HepG2 (cell line): ENCODE measurements around the gene NAT9. TPM values are rescaled to one million over a fixed set of nuclear protein-coding genes. Genes with fewer than 3 reads are reported as not detected.
A peak's percentile ranks its signal among the peaks of the same experiment; 100 is the strongest.

Experiments
- ATF2 ChIP-seq: sonication (generic); formaldehyde crosslinking; IDR thresholded peaks from 2 replicates; pipeline ENCODE4 v1.4.0; 2020; ENCODE audit warnings: missing genetic modification reagents
- BCLAF1 ChIP-seq: fragments of 450-650 bp; IDR thresholded peaks from 2 replicates; pipeline ENCODE4 v1.6.1; 2017; ENCODE audit warnings: mild to moderate bottlenecking
- BORCS8-MEF2B ChIP-seq: sonication (generic); formaldehyde crosslinking; IDR thresholded peaks from 2 replicates; pipeline ENCODE4 v1.8.0; 2022; ENCODE audit warnings: mild to moderate bottlenecking, missing genetic modification reagents
- ERF ChIP-seq: IDR thresholded peaks from 2 replicates; pipeline ENCODE4 v1.6.1; 2018; ENCODE audit warnings: missing biosample characterization, missing genetic modification reagents
- IKZF5 ChIP-seq: IDR thresholded peaks from 2 replicates; pipeline ENCODE4 v1.6.1; 2018; ENCODE audit warnings: missing genetic modification reagents, mild to moderate bottlenecking, missing compliant biosample characterization
- KDM4B ChIP-seq: sonication (generic); formaldehyde crosslinking; IDR thresholded peaks from 2 replicates; pipeline ENCODE4 v1.4.0; 2020; ENCODE audit warnings: missing genetic modification reagents
- KDM5B ChIP-seq: sonication (generic); formaldehyde crosslinking; IDR thresholded peaks from 2 replicates; pipeline ENCODE4 v1.4.0; 2020; ENCODE audit warnings: missing genetic modification reagents, mild to moderate bottlenecking, borderline replicate concordance
- NCOA5 ChIP-seq: sonication (generic); formaldehyde crosslinking; IDR thresholded peaks from 2 replicates; pipeline ENCODE4 v1.4.0; 2020; ENCODE audit warnings: missing genetic modification reagents
- PAXIP1 ChIP-seq: sonication (generic); formaldehyde crosslinking; conservative IDR thresholded peaks from 2 replicates; pipeline ENCODE4 v1.4.0; 2020; ENCODE audit warnings: mild to moderate bottlenecking, missing genetic modification reagents, moderate library complexity
- POLR2AphosphoS5 ChIP-seq: IDR thresholded peaks from 2 replicates; pipeline ENCODE4 v1.6.1; 2012; ENCODE audit warnings: low read depth, low read length
- PTBP1 ChIP-seq: fragments of 200-400 bp; formaldehyde crosslinking; IDR thresholded peaks from 2 replicates; pipeline ENCODE4 v1.6.1; 2018; ENCODE audit warnings: low read length, low read depth; ENCODE audit not compliant: poor library complexity, severe bottlenecking
- SOX5 ChIP-seq: IDR thresholded peaks from 2 replicates; pipeline ENCODE4 v1.6.1; 2016; ENCODE audit warnings: borderline replicate concordance
- ZFP36 ChIP-seq: fragments of 150-350 bp; IDR thresholded peaks from 2 replicates; pipeline ENCODE4 v1.6.1; 2018; ENCODE audit warnings: borderline replicate concordance, low read length, low read depth; ENCODE audit not compliant: partially characterized antibody
- ZFP37 ChIP-seq: sonication (generic); formaldehyde crosslinking; IDR thresholded peaks from 2 replicates; pipeline ENCODE4 v1.4.0; 2020; ENCODE audit warnings: missing genetic modification reagents, borderline replicate concordance
- ZNF136 ChIP-seq: sonication (generic); formaldehyde crosslinking; IDR thresholded peaks from 2 replicates; pipeline ENCODE4 v1.8.1; 2022; ENCODE audit warnings: low read depth, mild to moderate bottlenecking, moderate library complexity, missing genetic modification reagents
- ZNF569 ChIP-seq: sonication (generic); formaldehyde crosslinking; IDR thresholded peaks from 2 replicates; pipeline ENCODE4 v1.5.0; 2020; ENCODE audit warnings: mild to moderate bottlenecking, missing genetic modification reagents, moderate library complexity, borderline replicate concordance
- ZNF616 ChIP-seq: sonication (generic); formaldehyde crosslinking; IDR thresholded peaks from 2 replicates; pipeline ENCODE4 v1.5.0; 2020; ENCODE audit warnings: low read depth, mild to moderate bottlenecking, missing genetic modification reagents
- ZNF660 ChIP-seq: sonication (generic); formaldehyde crosslinking; IDR thresholded peaks from 2 replicates; pipeline ENCODE4 v1.5.1; 2020; ENCODE audit warnings: mild to moderate bottlenecking, low read depth, missing genetic modification reagents, borderline replicate concordance
- polyA plus RNA-seq, 8 experiments: library from polyadenylated mRNA; depleted of rRNA in 3 of 8; stranded (reverse) in 7 of 8; unstranded in 1 of 8; fragments of >200 nt; fragmentation: Illumina TruSeq in 4 of 8; extraction: Trizol in 4 of 8; gene quantifications; 2 replicates each; pipeline versions ENCODE4 v1.2.1 to v1.2.3, GENCODE V29; 2011 to 2016; ENCODE audit warnings: low read depth in 4 of 8, missing spikeins in 1 of 8, mixed read lengths in 1 of 8; ENCODE audit not compliant: insufficient read depth in 1 of 8
- total RNA-seq, 5 experiments: library from RNA; depleted of rRNA; stranded (reverse); fragments of >200 nt; fragmentation: Illumina TruSeq; extraction: Trizol; gene quantifications; 2 replicates each; pipeline ENCODE4 v1.2.3, GENCODE V29; 2016; ENCODE audit warnings: low read depth in 1 of 5
- TF ChIP-seq, protein P1 (sequence below): sonication (generic); formaldehyde crosslinking; IDR thresholded peaks from 2 replicates; pipeline ENCODE4 v1.5.0; 2020; ENCODE audit warnings: missing genetic modification reagents

Gene NAT9
- total and polyA plus RNA-seq, 2 of the 13 experiments (the other 11 are each of a cell fraction or from before 2014, with no cell fraction given), result 39.7 to 44.2 TPM

DNA sequence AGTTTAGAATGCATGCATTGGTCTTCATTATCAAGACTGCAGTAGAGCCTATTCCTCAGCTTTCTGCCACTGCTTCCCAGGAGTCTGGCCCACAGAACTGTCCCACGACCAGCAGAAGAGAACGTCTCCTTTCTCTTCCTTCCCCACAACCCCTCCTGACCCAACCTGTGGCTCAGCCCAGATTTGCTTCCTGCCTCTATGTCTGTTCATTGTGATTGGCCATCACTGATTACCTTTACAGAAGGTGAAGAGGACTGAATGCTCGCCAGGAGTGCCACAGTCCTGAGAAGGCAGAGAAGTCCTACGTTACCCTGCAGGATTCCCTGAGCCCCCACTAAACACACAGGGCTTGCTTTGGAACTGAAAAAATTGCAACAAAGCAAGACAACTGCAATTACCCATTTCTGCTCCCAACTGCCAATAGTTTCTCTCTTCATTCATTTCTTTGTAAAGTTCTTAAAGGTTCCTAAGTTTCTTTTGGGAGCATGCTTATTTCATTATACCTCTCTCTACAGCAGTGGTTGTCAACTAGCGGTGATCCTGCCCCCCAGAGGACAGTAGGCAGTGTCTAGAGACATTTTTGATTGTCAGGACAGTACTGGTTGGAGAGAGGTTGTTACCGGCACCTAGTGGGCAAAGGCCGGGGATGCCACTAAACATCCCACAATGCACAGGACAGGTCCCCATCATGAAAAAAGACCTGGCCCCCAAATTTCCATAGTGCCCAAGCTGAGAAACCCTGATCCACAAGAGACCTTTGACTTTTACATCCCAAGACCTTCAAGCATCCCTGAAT, 4.5 kb upstream of the NAT9 start (continued):
- peak; percentile 50 for TF ChIP-seq IKZF5
- no peak for TF ChIP-seq BORCS8-MEF2B (CRISPR knock-in tag)
- TF ChIP-seq KDM4B, result 0 out of 2 replicates have a peak, but pooled peaks have one; percentile 28
- TF ChIP-seq, protein P1, sequence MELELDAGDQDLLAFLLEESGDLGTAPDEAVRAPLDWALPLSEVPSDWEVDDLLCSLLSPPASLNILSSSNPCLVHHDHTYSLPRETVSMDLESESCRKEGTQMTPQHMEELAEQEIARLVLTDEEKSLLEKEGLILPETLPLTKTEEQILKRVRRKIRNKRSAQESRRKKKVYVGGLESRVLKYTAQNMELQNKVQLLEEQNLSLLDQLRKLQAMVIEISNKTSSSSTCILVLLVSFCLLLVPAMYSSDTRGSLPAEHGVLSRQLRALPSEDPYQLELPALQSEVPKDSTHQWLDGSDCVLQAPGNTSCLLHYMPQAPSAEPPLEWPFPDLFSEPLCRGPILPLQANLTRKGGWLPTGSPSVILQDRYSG, result no peak
- no peak for TF ChIP-seq BCLAF1
- TF ChIP-seq PAXIP1 (CRISPR knock-in tag), result no peak
- TF ChIP-seq PTBP1, result no peak
- peak; percentile 83; the same call in 1 of the 2 replicates for TF ChIP-seq ERF (CRISPR knock-in tag)
- TF ChIP-seq KDM5B (CRISPR knock-in tag), result no peak
- no peak for TF ChIP-seq ZNF136 (CRISPR knock-in tag)
- no peak for TF ChIP-seq ZFP36
- no peak for TF ChIP-seq ZFP37 (CRISPR knock-in tag)
- peak; percentile 35; the same call in 1 of the 2 replicates for TF ChIP-seq SOX5
- TF ChIP-seq ZNF616 (CRISPR knock-in tag), result no peak
- no peak for TF ChIP-seq ZNF660
- peak; percentile 46; the same call in 1 of the 2 replicates for TF ChIP-seq ATF2 (CRISPR knock-in tag)
- no peak for TF ChIP-seq NCOA5 (CRISPR knock-in tag)
- no peak for TF ChIP-seq ZNF569
- no peak for TF ChIP-seq POLR2AphosphoS5
